GM19099 (cell line): ENCODE measurements around the gene ITPR1.

Experiments
- POLR2A ChIP-seq: IDR thresholded peaks from 3 replicates; pipeline ENCODE4 v1.6.1; 2011; ENCODE audit warnings: low read depth; ENCODE audit not compliant: insufficient read length; ENCODE audit errors: extremely low read depth

The ITPR1 gene

DNA sequence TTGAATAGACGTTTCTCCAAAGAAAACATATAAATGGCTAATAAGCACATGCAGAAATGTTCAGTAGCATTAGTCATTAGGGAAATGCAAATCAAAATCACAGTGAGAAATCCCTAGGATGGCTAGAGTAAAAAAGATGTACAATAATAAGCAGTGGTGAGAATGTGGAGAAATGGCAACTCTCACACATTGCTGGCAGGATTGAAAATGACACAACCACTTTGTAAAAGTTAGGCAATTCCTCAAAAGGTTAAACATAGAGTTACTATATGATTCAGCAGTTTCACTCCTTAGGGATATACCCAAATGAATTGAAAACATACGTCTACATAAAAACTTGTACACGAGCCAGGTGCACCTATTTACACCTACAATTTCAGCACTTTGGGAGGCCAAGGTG lies 108.7 kb downstream of the ITPR1 start:
- no peak for TF ChIP-seq POLR2A

DNA sequence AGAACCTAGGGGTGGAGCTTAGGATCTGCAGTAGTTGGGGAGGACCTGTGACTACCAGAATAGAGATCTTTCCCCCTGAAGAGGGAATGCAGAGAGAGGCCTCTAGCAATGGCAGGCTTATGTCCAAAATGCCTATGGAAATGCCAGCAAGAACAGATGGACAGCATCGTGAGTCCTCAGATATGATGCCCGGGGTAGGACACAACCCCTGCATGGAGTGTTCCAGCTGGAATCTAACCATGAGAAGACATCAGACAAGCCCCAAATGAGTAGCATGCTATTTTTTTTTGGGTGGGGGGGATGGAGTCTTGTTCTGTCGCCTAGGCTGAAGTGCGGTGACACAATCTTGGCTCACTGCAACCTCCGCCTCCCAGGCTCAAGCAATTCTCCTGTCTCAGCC lies 111.5 kb downstream of the ITPR1 start:
- no peak for TF ChIP-seq POLR2A

DNA sequence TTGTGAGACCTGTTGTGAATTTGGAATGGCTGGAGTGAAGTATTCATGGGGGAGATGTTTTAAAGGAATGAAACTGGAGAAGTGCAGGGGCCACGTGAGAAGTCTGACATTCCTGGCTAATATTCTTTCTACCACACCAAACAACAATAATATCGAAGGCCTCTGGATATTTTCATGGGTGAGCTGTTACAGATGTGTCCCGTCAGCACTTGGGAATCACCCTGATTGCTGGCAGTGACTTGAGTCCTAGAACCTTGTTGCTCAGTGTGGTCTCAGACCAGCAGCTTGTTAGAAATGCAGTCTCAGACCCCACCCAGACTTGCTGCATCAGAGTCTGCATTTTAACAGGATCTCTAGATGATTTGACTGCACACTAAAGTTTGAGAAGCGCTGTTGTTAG lies 113.8 kb downstream of the ITPR1 start:
- no peak for TF ChIP-seq POLR2A

DNA sequence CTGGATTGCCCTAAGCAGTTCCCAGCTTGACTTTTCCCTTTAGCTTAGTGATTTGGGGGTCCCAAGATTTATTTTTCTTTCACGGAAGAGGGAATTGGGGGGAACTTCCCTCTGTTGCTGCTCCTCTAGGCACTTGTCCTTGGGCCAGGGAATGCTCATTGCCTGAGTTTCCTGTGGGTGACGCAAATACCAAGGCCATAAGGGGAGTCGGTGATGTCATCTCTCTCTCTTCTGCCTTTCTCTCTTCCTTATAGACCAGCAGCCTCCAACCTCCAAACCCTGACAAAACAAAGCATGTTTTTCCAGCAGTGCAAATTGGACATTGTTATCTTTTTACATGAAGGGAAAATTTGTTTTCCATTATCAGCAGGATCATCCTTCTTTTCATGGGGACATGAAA lies 120.2 kb downstream of the ITPR1 start:
- no peak for TF ChIP-seq POLR2A

DNA sequence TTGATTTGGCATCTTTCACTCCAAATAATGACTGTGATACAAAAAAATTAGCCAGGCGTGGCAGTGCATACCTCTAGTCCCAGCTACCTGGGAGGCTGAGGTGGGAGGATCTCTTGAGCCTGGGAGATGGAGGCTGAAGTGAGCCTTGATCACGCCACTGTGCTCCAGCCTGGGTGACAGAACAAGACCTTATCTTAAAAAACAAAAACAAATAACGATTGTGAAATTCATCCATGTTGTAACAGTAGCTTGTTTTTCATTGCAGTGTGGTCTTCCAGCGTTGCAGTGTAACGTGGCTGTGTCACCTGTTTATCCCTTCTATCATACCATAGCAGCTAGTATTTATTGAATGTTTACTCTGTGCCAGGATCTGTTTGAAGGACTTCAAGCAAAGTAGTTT lies 120.9 kb downstream of the ITPR1 start:
- no peak for TF ChIP-seq POLR2A

DNA sequence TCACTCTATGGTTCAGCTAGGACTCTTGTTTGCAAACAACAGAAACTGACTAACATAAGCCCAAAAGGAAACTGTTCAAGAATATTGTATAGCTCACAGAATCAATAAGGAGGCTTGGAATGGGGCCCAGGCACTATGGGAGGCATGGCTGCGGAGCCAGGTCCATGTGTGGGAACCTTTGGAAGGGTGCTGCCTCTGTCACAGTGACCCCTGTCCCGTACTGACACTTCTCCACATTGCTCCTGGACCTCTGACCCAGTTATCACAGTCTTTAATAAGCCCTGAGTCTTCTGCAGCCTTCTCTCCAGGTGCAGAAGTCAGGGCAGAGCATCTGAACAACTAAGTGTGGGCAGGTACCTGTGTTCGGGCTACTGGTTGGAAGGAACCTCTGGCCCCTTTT lies 121.8 kb downstream of the ITPR1 start:
- TF ChIP-seq POLR2A, result no peak

DNA sequence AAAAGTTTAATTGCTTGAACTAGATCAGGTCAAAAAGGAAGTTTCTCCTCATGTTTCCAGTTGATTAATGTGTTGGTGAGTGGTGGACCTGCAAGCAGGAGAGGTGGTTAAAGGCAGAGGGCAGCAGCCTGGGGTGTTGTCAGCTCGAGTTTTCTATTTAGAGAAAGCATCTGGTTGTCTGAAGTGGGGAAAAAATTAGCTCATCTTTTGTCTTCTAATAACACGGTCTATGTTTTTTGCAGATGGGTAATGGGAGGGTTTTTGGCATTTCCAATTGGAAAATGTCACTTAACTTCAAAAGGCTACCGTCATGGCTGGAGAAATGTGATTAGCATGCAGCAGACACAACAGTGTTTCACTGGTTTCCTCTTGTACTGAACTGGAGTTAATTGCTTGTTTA lies 122.6 kb downstream of the ITPR1 start:
- TF ChIP-seq POLR2A, result no peak

DNA sequence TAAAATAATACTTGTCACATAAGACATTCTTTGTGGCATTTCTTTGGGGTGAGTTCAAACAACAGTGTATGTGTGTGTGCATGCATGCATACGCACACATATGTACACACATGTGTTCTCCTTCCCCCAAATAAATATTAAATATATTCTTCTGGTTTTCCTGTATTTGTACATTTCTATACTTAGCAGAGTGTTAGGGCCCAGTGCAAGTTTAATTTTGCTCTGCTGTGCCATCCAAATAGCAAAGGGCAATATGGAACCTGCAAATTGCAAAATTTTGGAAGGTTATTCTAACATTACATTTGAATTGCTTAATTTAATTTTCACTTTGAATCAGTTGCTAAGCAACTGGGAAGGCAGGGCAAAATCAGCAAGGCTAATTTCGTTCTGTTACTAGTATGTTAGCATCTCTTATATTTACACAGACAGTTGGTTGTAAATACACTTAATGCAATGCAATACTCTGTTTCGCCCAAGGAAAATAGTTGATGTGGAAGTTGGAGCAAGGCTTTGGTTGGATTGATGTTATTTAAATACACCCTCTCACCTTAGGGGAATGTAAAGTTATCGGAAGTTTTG lies 130.4 kb downstream of the ITPR1 start:
- no peak for TF ChIP-seq POLR2A

DNA sequence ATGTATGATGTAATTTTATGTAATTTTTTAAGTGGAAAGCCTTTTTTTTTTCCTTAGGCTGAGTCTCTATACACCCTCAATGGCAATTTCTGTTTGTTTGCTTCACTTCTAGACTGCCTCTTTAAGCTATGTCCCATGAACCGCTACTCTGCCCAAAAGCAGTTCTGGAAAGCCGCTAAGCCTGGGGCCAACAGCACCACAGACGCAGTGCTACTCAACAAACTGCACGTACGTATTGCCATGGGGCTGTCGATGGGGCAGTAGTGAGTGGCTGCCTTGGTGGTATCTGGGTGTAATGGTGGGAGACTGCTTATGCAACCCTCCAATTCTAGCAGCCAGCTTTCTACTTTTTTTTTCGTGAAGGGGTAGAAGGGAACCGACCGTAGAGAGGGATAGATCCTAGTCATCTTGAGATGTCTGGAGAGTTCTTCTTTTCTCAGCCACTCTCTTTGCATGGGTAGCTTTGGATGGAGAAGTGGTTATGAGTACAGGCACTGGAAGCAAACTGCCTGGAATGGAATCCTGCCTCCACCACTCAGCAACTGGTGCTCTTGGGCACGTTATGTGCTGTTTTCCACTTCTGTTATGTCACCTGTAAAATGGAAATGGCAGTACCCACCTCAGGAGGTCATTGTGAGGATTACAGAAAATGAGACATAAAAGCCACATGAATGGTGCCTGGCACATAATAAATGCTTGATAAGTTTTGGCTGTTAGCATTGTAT lies 134.7 kb downstream of the ITPR1 start:
- no peak for TF ChIP-seq POLR2A

DNA sequence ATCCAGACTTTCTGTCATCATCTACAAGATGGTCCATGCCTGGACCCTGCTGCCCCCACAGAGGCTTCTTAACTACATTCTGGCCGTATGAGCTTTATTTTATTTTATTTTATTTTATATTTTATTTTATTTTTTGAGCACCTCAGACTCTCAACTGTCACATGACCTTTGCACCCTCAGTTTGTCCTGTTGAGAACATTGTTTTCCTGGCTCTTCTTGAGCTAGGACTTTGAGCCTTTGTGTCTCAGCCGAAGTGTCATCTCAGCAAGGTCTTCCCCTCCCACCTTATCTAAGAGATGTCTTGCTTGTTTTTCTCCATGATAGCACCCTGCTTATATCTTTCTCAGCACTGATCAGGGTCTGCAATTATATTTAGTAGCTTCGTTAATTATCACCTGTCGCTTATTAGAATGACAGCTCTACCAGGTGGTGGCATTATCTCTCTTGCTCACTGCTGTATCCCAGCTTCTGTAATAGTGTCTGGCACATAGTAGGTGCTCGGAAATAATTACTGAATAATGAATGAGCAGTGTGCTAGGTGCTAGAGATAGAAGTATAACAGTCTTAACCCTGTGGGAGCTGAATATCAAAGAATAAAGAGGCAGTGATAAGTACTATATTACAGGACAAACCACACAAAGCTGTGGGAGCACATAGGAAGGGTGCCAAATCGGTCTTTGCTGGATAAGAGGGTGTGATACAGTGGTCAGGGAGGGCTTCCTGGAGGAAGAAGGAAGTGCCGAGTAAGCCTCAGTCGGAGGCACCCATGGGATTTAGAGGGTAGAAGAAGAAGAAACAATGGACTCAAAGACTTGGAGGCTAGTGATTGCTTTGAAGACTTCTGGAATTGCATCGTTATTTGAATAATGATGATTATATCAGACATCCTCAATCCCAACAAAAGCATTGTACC lies 136.2 kb downstream of the ITPR1 start:
- no peak for TF ChIP-seq POLR2A

DNA sequence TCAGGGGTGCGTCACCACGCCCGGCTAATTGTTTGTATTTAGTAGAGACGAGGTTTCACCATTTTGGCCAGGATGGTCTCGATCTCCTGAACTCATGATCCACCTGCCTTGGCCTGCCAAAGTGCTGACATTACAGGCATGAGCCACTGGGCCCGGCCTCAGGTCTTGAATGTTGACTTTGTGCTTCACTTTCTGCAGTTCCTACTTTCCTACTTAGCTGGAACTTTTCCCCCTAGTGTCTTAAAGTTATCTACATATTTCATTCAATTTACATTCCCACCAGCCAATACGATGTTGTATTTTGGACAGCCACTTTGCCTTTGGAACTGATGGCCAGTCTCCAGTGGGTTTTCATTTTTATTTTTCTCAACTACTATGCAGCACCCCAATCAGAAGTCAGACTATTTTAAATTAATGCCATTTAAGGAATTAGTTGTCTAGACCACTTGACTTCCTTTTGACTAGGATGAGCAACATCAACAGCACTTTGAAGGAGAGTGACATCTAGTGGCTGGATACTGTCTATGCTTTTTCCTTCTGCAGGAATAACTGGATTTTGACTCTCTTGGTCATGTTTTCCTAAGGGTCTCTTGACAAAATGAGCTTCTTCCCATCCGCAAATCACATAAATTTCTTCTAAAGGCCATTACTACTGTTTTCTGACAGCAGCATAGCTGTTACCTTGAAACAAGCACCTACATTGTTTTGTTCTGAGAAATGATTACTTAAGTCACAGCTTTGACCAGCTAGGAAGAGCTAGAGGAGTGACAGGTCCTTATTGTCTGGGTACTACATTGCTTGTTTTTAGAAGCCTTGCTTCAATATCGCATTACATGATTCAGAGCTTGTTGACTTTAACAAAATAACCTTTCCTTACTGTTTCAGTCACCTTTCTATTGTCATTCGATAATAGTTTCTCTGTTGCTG lies 140.2 kb downstream of the ITPR1 start:
- no peak for TF ChIP-seq POLR2A

DNA sequence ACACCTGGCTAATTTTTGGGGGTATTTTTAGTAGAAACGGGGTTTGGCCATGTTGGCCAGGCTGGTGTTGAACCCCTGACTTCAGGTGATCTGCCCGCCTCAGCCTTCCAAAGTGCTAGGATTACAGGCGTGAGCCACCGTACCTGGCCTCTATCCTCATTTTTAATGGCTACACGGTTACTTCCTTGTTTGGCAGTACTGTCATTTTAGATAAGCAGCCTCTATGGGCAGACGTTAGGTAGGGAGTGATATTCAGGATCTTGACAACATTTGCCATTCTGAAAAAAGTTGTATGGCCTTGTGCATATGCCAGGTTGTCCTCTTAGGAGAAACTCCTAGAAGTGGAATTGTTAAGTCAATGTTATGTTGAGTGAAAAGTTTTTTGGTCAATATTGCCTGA lies 141.7 kb downstream of the ITPR1 start:
- no peak for TF ChIP-seq POLR2A

DNA sequence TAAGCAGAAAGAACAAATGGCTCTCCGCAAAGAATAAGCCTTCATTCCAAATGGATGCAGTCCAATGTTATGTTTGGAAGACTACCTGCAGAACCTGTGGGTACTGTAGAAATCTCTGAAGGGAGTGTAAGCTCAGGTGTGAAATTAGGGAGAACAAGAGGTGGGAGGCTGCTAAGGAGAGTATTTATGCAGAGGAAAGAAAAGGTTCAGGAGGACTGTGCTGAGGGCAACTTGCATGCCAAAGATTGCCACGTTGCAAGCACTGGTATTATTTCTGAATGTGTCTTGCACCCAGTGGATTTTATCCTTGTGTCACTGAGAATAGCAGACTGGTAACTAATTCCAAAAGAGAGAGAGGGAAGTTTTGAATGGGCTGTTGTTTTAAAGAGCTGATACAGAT lies 144.1 kb downstream of the ITPR1 start:
- TF ChIP-seq POLR2A, result no peak

DNA sequence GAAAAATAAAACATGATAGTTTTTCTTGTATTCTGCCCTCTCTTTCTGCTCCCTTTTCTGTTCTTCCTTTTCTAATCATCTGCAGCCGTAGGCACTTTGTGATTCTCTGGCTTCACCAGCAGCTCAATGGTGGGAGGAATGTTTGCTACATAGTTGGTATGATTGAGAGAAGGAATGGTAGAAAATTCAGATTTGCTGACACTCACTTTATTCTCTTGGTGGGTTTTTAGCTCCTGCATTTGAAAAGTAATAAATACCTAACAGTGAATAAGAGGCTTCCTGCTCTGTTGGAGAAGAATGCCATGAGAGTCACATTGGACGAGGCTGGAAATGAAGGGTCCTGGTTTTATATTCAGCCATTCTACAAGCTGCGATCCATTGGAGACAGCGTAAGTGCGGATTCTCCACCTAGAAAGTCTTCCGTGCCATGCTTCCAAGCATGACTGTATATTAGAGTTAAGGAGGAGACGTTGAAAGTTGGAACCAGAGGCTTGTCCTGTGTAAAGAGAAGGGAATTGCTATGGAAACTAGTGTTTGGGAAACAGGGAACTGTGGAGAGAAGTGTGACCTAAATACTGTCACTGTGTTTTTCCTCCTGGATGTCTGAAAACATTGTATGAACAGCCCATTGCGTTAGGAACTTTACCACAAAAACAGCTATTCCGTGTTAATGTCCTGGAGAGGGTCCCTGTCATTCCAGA lies 148.9 kb downstream of the ITPR1 start:
- TF ChIP-seq POLR2A, result no peak
